PC-9 (cell line): ENCODE data around the gene ENPEP.

Experiments used
- CTCF ChIP-seq: fragments of 200-600 bp; sonication (generic); conservative IDR thresholded peaks from 2 replicates; pipeline ENCODE4 v1.6.1; 2017; ENCODE audit warnings: mixed run types, antibody characterized with exemption, mild to moderate bottlenecking, moderate library complexity
- EZH2 ChIP-seq: fragments of 200-600 bp; sonication (generic); IDR thresholded peaks from 2 replicates; pipeline ENCODE4 v1.8.0; 2017; ENCODE audit warnings: antibody characterized with exemption, low read depth

- TF ChIP-seq EZH2 = no peak
- TF ChIP-seq CTCF = peak; percentile 75
Measured at GRCh38 chr4:110510955-110511544, 35.1 kb downstream of the ENPEP start.
